T1000 (cell line): ENCODE data around the gene ZNF534.
"Not testable (repeated sequence)": the region's sequence is repeated elsewhere in the genome, so short reads cannot be mapped to it uniquely, and the experiment has no call there.

Experiments
- DNase-seq: peaks from one replicate; lab custom pipeline; 2025; ENCODE audit warnings: mixed read lengths; lab: John Stamatoyannopoulos, UW

ZNF534 gene

DNA sequence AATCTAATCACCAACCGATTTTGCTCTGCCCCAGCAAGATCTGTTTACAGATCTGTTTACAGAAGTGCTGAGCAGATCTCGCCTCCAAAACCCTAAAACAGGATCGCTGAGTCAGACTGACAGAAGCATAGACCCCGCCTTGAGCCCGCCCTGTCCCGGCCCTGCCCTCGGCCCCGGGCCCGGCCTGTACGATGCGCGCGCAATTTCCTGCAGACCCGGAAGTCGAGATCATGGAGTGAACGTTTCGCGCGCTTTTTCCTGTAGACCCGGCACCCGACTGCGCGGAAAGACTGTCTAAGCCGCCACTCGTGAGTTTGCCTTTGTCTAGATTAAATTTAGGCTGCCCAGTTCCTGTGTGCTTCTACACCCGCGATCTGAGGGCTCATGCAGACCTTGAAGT lies at the start of gene ZNF534:
Gene ZNF534, plus strand, starts transcription at position 212 of the 400 bp plus-strand sequence. CDS start 2,327 bp downstream, outside the sequence.
- no peak for DNase-seq

DNA sequence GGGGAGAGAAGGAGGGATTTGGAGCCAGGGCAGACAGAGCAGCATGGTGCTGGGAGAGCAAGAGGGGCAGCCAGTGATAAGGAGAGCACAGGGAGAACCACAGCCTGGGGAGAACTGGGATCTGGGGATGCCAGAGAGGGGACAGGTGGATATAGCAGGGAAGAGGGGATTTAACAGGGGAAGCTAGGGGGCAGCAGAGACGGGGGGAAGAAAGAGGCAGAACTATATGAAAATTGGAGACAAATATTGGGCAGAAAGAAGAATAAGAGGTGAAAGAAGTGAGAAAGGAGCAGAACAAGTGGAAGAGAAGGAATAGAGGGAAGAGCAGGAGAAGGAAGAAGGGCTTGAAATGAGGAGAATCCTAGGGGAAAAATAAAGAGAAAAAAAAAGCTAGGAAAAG lies 37.8 kb upstream of the ZNF534 start:
- DNase-seq: no peak

- peak; percentile 87 for DNase-seq
Measured at GRCh38 chr19:52397310-52398080, 31.5 kb upstream of the ZNF534 start, which contains the start of gene ZNF528. TSS of gene ZNF528 (plus strand) at chr19:52397849. CDS start at chr19:52402014, 4,165 bp downstream.

GRCh38 chr19:52398081-52398441 lies 30.9 kb upstream of the ZNF534 start:
- DNase-seq: no peak

- peak; percentile 21 for DNase-seq
Measured at GRCh38 chr19:52410276-52410675, 18.7 kb upstream of the ZNF534 start.

DNA sequence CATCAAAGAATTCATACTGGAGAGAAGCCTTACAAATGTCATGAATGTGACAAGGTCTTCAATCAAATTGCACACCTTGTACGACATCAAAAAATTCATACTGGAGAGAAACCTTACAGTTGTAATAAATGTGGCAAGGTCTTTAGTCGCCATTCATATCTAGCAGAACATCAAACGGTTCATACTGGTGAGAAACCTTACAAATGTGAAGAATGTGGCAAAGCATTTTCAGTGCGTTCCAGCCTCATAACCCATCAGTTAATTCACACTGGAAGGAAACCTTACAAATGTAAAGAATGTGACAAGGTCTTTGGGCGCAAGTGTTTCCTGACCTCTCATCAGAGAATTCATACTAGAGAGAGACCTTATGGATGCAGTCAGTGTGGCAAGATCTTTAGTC lies 13.2 kb upstream of the ZNF534 start:
- DNase-seq: no peak

DNA sequence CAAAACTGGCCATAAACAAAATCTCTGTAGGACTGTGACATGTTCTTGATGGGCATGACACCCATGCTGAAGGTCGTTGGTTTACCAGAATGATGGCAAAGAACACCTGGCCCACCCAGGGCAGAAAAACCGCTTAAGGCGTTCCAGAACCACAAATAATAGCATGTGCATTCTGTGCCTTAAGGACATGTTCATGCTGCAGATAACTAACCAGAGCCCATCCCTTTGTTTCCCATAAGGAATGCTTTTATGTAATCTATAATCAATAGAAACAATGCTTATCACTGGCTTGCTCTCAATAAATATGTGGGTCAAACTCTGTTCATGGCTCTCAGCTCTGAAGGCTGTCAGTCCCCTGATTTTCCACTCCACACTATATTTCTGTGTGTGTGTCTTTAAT lies 13.2 kb downstream of the ZNF534 start:
- DNase-seq: no peak

DNA sequence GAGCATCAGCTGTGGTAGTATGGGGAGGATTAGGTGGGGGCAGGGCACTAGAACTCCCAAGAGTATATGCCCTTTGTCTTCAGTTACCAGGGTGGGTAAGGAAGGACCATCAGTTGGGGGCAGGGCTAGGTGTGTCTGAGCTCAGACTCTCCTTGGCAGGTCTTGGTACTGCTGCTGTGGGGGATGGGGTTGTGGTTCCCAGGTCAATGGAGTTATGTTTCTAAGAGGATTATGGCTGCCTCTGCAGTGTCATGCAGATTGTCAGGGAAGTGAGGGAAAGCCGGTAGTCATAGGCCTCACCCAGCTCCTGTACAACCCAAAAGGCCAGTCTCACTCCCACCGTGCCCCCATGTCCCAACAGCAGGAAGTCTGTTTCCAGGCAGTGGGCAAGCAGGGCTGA lies 15.6 kb downstream of the ZNF534 start:
- no peak for DNase-seq

DNA sequence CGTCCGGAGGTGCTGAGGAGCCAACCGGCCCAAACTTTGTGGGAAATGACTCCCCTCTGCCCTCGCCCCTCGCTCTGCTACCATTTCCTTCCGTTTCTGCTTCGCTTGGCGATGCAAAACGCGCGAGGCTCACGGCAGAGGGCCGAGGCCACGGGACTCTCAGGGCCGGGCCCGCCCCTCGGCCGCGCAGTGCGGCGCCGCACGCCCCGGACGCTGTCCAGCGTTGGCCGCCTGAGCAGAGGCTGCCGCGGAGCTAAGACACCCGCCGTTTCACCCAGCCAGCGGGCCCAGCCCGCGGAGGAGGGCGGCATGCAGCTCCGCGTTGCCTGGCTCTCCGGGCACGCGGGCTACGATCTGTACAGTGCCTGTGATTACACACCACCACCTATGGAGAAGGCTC lies 22.3 kb downstream of the ZNF534 start:
- no peak for DNase-seq

GRCh38 chr19:52453324-52454094 lies 24.6 kb downstream of the ZNF534 start, which contains the start of gene ZNF578:
TSS of gene ZNF578 (plus strand) at chr19:52453553. CDS start at chr19:52501846, 48,293 bp downstream.
- peak; percentile 79 for DNase-seq

DNA sequence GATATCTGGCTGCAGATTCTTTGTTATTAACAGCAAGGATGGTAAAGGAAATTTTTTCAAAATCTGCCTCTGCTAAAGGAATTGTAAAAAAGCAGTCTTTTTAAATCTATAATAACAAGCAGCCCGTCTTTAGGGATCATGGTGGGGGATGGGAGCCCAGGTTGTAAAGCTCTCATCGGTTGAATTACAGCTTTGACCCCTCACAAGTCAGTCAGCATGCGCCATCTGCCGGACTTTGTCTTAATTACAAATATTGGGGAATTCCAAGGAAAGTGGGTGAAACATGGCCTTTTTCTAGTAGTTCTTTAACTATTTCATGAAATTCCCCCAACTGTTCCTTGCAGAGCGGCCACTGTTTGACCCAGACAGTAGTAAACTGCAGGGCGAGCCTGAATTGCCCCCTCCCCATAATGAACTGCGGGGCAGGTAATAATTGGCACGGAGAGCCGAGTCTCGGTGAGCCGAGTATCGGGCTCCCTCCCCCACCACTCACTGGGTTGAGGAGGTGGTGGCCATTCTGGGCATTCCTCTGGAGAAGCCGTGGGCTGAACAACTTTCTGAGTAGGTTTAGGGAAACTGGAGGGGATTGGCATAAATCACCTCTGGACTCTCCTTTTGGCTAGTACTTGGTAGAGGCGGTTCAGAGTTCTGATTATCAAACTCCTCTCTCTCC lies 36.0 kb downstream of the ZNF534 start:
- DNase-seq: no peak

DNA sequence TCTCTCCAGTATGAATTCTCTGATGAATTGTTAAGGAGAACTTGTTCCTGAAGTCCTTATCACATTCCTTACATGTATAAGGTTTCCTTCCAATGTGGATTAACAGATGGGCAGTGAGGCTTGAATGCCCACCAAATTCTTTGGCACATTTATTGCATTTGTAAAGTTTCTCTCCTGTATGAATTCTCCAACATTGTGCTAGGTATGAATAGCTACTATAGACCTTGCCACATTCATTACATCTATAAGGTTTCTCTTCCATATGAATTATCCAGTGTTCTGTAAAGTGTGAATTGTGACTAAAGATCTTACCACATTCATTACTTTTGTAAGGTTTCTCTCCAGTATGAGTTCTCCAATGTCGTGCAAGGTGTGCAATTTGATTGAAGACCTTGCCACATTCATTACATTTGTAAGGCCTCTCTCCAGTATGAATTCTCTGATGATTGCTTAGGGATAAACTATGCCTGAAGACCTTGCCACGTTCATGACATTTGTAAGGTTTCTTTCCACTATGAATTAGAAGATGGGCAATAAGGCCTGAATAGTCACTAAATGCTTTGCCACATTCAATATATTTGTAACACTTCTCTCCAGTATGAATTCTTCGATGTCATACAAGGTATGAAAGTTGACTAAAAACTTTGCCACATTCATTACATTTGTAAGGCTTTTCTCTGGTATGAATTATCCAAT lies 44.9 kb downstream of the ZNF534 start:
- no peak for DNase-seq

DNA sequence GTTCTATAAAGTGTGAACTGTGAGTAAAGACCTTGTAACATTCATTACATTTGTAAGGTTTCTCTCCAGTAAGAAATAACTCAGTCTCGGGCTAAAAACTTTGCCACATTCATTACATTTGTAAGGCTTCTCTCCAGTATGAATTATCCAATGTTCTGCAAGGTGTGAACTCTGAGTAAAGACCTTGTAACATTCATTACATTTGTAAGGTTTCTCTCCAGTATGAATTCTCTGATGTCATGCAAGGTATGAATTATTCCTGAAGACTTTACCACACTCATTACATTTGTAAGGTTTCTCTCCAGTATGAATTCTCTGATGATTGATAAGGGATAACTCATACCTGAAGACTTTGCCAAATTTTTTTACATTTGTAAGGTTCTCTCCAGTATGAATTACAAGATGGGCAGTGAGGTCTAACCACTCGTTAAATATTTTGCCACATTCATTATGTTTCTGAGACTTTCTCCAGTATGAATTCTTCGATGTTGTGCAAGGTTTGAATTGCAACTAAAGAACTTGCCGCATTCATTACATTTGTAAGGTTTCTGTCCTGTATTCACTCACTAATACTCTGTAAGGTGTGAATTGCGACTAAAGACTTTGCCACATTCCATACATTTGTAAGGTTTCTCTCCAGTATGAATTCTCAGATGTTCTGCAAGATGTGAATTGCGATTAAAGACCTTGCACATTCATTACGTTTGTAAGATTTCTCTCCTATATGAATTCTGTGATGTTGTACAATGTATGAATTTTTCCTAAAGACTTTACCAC lies 45.6 kb downstream of the ZNF534 start:
- no peak for DNase-seq

DNA sequence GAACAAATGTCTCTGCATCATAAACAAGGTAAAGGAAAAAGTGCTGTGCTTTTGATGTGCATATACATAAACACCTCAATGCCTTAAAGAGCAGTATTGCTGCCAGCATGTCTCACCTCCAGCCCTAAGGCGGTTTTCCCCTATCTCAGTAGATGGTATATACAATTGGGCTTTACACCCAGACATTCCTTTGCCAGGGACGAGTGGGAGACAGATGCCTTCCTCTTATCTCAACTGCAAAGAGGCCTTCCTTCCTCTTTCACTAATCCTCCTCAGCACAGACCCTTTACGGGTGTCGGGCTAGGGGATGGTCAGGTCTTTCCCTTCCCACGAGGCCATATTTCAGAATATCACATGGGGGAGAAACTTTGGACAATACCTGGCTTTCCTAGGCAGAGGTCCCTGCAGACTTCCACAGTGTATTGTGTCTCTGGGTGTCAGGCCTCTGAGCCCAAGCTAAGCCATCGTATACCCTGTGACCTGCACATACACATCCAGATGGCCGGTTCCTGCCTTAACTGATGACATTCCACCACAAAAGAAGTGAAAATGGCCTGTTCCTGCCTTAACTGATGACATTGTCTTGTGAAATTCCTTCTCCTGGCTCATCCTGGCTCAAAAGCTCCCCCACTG lies 55.3 kb downstream of the ZNF534 start:
- not testable (repeated sequence) for DNase-seq

GRCh38 chr19:52485064-52485463 lies 56.1 kb downstream of the ZNF534 start:
- DNase-seq: not testable (repeated sequence)

DNA sequence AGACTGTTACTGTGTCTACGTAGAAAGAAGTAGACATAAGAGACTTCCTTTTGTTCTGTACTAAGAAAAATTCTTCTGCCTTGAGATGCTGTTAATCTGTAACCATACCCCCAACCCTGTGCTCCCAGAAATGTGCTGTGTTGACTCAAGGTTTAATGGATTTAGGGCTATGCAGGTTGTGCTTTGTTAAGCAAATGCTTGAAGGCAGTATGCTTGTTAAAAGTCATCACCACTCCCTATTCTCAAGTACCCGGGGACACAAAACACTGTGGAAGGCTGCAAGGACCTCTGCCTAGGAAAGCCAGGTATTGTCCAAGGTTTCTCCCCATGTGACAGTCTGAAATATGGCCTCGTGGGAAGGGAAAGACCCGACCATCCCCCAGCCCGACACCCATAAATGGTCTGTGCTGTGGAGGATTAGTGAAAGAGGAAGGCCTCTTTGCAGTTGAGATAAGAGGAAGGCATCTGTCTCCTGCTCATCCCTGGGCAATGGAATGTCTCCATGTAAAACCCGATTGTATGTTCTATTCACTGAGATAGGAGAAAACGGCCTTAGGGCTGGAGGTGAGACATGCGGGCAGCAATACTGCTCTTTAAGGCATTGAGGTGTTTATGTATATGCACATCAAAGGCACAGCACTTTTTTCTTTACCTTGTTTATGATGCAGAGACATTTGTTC lies 56.8 kb downstream of the ZNF534 start:
- DNase-seq: not testable (repeated sequence)

- DNase-seq: no peak
Measured at GRCh38 chr19:52492201-52492993, 63.4 kb downstream of the ZNF534 start.

DNA sequence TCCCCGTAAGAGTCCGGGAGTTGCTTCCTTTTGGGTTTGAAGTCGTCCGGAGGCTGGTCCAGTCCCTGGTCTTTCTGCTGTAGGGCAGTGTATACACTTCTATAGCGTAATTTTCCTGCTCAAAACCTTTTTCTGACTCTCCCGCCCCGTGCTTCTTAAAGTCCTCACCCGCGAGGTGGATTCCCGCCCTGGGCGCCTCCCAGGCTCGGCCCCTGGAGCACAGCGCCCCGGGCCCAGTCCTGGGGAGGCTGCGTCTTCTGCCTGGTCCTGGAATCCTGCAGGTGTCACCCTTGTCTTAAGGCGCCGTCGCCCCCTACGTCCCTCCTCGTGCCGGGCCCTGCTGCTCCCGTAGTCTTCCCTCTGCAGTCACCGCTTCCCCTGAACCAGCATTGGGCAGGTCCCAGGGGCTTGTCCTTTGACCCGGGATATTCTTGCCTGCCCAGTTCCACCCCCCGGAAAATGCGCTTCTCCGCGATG lies 64.1 kb downstream of the ZNF534 start:
- no peak for DNase-seq

DNA sequence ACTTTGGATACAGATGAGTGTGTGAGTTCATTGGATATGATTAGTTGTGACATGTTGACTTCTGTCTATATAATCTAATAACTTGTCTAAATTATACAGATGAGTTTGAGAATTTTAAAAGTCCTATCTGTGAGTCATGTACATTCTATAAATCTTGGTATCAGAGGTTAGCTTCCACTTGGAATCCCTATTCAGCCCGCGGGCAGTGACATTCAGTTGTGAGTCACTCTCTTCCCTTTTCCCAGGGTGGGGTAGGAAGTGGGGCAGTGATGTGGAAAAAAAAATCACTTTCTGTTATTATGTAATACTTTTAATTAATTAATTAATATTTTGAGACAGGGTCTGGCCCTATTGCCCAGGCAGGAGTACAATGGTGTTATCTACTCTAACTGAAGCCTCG lies 65.6 kb downstream of the ZNF534 start:
- peak; percentile 65 for DNase-seq
